WTC11 (cell line): ENCODE data around the gene CHRNA1. TPM values are rescaled to one million over a fixed set of nuclear protein-coding genes. Genes with fewer than 3 reads are reported as not detected.

Source experiments
- ATAC-seq: fragments of 200-7000 bp; cut with Tn5 transposase; 2 replicates; pipeline ENCODE4 v1.10.0; 2021; ENCODE audit warnings: mild to moderate bottlenecking, moderate library complexity
- CTCF ChIA-PET: fragments of 300-600 bp; sonication (Branson Sonifier 250); formaldehyde crosslinking; loops from one replicate; lab custom pipeline; 2021; ENCODE audit warnings: antibody characterized with exemption; lab: Charles Lee
- POLR2A ChIA-PET: fragments of 350-600 bp; sonication (Branson Sonifier 250); formaldehyde crosslinking; loops from one replicate; lab custom pipeline; 2021; ENCODE audit warnings: antibody characterized with exemption; lab: Charles Lee
- DNase-seq: peaks from one replicate; pipeline ENCODE4 v3.0.0; 2021; ENCODE audit warnings: low spot score
- H3K27ac Mint-ChIP-seq: 2 replicates; pipeline ENCODE4 v1.8.0; 2021; ENCODE audit warnings: mixed read lengths
- H3K27me3 Mint-ChIP-seq: 2 replicates; pipeline ENCODE4 v1.8.0; 2021; ENCODE audit warnings: low read depth, mild to moderate bottlenecking, moderate library complexity, mixed read lengths
- H3K36me3 Mint-ChIP-seq: 2 replicates; pipeline ENCODE4 v1.8.0; 2021; ENCODE audit warnings: mixed read lengths
- H3K4me1 Mint-ChIP-seq: 2 replicates; pipeline ENCODE4 v1.8.0; 2022; ENCODE audit warnings: mixed read lengths
- H3K4me3 Mint-ChIP-seq: 2 replicates; pipeline ENCODE4 v1.8.0; 2021; ENCODE audit warnings: mild to moderate bottlenecking, moderate library complexity, mixed read lengths
- H3K9me3 Mint-ChIP-seq: 2 replicates; pipeline ENCODE4 v1.8.0; 2021; ENCODE audit warnings: mixed read lengths
- CREM ChIP-seq: sonication (generic); formaldehyde crosslinking; IDR thresholded peaks from 2 replicates; pipeline ENCODE4 v1.8.1; 2022; ENCODE audit warnings: mild to moderate bottlenecking, missing genetic modification reagents, moderate library complexity
- EMX1 ChIP-seq: fragments of 250-450 bp; sonication (Bioruptor Pico); IDR thresholded peaks from 2 replicates; pipeline ENCODE4 v1.8.0; 2021; ENCODE audit warnings: mild to moderate bottlenecking
- ESRRA ChIP-seq: sonication (generic); formaldehyde crosslinking; IDR thresholded peaks from 2 replicates; pipeline ENCODE4 v1.8.1; 2022; ENCODE audit warnings: mild to moderate bottlenecking, missing genetic modification reagents, borderline replicate concordance
- FOXK1 ChIP-seq: sonication (generic); formaldehyde crosslinking; IDR thresholded peaks from 2 replicates; pipeline ENCODE4 v1.8.0; 2022; ENCODE audit warnings: mild to moderate bottlenecking, moderate library complexity, missing genetic modification reagents
- MXD4 ChIP-seq: fragments of 250-450 bp; sonication (Bioruptor Pico); IDR thresholded peaks from 2 replicates; pipeline ENCODE4 v1.8.0; 2021; ENCODE audit warnings: mild to moderate bottlenecking, moderate library complexity, borderline replicate concordance
- NFATC4 ChIP-seq: fragments of 250-450 bp; sonication (Bioruptor Pico); IDR thresholded peaks from 2 replicates; pipeline ENCODE4 v1.9.0; 2021; ENCODE audit warnings: mild to moderate bottlenecking
- NFYB ChIP-seq: sonication (generic); formaldehyde crosslinking; conservative IDR thresholded peaks from 2 replicates; pipeline ENCODE4 v1.8.0; 2022; ENCODE audit warnings: low read depth, missing genetic modification reagents
- NR1H2 ChIP-seq: sonication (generic); formaldehyde crosslinking; IDR thresholded peaks from 2 replicates; pipeline ENCODE4 v1.9.0; 2021; ENCODE audit warnings: mild to moderate bottlenecking, moderate library complexity, missing genetic modification reagents
- PRRX2 ChIP-seq: fragments of 250-450 bp; sonication (Bioruptor Pico); IDR thresholded peaks from 2 replicates; pipeline ENCODE4 v1.8.0; 2021; ENCODE audit warnings: mild to moderate bottlenecking
- ZNF317 ChIP-seq: sonication (generic); formaldehyde crosslinking; IDR thresholded peaks from 2 replicates; pipeline ENCODE4 v1.8.1; 2023; ENCODE audit warnings: low read depth, mild to moderate bottlenecking, moderate library complexity, missing genetic modification reagents, borderline replicate concordance
- total RNA-seq: library from RNA; stranded (reverse); gene quantifications from 3 replicates; pipeline ENCODE4 v1.2.3, GENCODE V29; 2021
- TF ChIP-seq, protein P1 (sequence below): sonication (generic); formaldehyde crosslinking; IDR thresholded peaks from 2 replicates; pipeline ENCODE4 v1.8.0; 2023; ENCODE audit warnings: missing genetic modification reagents, mild to moderate bottlenecking, borderline replicate concordance
- TF ChIP-seq, protein P2 (sequence below): sonication (generic); formaldehyde crosslinking; IDR thresholded peaks from 2 replicates; pipeline ENCODE4 v1.8.0; 2022; ENCODE audit warnings: mild to moderate bottlenecking, missing genetic modification reagents
- TF ChIP-seq, protein P3 (sequence below): fragments of 250-450 bp; sonication (Bioruptor Pico); conservative IDR thresholded peaks from 2 replicates; pipeline ENCODE4 v1.9.0; 2021; ENCODE audit warnings: mild to moderate bottlenecking
- TF ChIP-seq, protein P4 (sequence below): sonication (generic); formaldehyde crosslinking; IDR thresholded peaks from 2 replicates; pipeline ENCODE4 v1.8.0; 2023; ENCODE audit warnings: missing genetic modification reagents
- TF ChIP-seq, protein P5 (sequence below): sonication (generic); formaldehyde crosslinking; IDR thresholded peaks from 2 replicates; pipeline ENCODE4 v1.8.0; 2022; ENCODE audit warnings: missing genetic modification reagents
- TF ChIP-seq, protein P6 (sequence below): sonication (generic); formaldehyde crosslinking; IDR thresholded peaks from 2 replicates; pipeline ENCODE4 v1.8.1; 2022; ENCODE audit warnings: low read depth, mild to moderate bottlenecking, moderate library complexity, missing genetic modification reagents, borderline replicate concordance

The CHRNA1 gene
- total RNA-seq, 1 experiment from 2014 or later = not detected

DNA sequence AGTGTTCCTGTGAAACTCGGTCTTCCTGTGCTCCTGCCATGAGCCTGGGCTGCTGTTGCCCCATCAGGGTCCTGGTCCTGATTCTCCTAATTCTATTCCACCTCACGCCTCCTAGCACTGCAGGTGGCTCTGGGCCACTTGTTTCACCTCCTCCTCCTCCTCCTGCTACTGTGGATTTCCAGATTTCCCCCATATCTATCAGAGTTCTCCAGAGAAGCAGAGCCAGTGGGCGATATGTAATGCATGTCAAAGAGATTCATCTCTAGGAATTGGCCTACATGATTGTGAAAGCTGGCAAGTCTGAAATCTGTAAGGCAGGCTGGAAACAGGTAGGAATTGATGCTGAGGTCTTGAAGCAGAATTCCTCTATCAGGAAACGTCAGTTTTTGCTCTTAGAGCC, 45.3 kb downstream of the CHRNA1 start:
- H3K9me3 Mint-ChIP-seq = peaks cover 16% of the 10 kb centered on the region
- H3K36me3 Mint-ChIP-seq = peaks cover 4% of the 10 kb centered on the region; the same call in 1 of the 2 replicates
- DNase-seq (no peak), ATAC-seq (no peak)
- no peaks in the 10 kb centered on the region for H3K4me1 Mint-ChIP-seq
- CTCF ChIA-PET = interaction anchor here (0.7 kb wide), 2 partner anchors 44 to 108 kb away, joined by 3 read pairs; no protein-coding TSS in a partner anchor
- POLR2A ChIA-PET = no interaction called here
- no peaks in the 10 kb centered on the region for H3K27me3 Mint-ChIP-seq
- H3K27ac Mint-ChIP-seq = no peak overlapping the region
- no peak for TF ChIP-seq FOXK1 (CRISPR knock-in tag)
- TF ChIP-seq, protein P1, sequence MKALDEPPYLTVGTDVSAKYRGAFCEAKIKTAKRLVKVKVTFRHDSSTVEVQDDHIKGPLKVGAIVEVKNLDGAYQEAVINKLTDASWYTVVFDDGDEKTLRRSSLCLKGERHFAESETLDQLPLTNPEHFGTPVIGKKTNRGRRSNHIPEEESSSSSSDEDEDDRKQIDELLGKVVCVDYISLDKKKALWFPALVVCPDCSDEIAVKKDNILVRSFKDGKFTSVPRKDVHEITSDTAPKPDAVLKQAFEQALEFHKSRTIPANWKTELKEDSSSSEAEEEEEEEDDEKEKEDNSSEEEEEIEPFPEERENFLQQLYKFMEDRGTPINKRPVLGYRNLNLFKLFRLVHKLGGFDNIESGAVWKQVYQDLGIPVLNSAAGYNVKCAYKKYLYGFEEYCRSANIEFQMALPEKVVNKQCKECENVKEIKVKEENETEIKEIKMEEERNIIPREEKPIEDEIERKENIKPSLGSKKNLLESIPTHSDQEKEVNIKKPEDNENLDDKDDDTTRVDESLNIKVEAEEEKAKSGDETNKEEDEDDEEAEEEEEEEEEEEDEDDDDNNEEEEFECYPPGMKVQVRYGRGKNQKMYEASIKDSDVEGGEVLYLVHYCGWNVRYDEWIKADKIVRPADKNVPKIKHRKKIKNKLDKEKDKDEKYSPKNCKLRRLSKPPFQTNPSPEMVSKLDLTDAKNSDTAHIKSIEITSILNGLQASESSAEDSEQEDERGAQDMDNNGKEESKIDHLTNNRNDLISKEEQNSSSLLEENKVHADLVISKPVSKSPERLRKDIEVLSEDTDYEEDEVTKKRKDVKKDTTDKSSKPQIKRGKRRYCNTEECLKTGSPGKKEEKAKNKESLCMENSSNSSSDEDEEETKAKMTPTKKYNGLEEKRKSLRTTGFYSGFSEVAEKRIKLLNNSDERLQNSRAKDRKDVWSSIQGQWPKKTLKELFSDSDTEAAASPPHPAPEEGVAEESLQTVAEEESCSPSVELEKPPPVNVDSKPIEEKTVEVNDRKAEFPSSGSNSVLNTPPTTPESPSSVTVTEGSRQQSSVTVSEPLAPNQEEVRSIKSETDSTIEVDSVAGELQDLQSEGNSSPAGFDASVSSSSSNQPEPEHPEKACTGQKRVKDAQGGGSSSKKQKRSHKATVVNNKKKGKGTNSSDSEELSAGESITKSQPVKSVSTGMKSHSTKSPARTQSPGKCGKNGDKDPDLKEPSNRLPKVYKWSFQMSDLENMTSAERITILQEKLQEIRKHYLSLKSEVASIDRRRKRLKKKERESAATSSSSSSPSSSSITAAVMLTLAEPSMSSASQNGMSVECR (CRISPR knock-in tag) = no peak
- TF ChIP-seq, protein P2, sequence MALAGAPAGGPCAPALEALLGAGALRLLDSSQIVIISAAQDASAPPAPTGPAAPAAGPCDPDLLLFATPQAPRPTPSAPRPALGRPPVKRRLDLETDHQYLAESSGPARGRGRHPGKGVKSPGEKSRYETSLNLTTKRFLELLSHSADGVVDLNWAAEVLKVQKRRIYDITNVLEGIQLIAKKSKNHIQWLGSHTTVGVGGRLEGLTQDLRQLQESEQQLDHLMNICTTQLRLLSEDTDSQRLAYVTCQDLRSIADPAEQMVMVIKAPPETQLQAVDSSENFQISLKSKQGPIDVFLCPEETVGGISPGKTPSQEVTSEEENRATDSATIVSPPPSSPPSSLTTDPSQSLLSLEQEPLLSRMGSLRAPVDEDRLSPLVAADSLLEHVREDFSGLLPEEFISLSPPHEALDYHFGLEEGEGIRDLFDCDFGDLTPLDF = no peak
- no peak for TF ChIP-seq ZNF317 (CRISPR knock-in tag)
- TF ChIP-seq CREM (CRISPR knock-in tag) = no peak
- TF ChIP-seq EMX1 (CRISPR knock-in tag) = no peak
- TF ChIP-seq ESRRA (CRISPR knock-in tag) = no peak
- TF ChIP-seq, protein P3, sequence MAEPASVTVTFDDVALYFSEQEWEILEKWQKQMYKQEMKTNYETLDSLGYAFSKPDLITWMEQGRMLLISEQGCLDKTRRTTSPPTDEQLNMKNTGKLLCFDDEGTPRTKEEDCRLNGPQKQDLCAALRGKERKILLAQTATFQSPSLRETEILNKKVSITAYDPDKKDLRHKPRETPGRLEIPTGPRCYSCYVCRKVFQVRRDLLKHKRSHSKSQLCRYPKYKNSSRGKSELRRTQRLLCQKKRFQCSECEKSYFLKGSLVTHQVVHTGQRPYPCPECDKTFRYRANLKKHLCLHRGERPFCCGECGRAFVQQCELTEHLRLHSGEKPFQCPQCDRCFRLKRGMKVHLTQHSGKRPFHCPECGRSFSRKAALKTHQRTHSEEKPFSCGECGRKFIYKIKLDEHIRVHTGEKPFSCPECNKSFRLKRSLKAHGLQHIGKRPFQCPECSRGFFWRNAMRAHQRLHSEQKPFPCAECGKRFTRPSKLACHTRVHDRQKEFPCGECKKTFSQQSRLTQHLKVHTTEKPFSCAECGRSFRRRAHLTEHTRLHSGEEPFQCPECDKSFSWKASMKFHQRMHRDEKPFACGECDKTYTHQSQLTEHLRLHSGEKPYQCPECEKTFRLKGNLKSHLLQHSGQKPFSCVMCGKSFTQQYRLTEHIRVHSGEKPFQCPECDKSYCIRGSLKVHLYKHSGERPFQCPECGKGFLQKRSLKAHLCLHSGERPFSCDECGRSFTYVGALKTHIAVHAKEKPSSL = no peak
- TF ChIP-seq, protein P4, sequence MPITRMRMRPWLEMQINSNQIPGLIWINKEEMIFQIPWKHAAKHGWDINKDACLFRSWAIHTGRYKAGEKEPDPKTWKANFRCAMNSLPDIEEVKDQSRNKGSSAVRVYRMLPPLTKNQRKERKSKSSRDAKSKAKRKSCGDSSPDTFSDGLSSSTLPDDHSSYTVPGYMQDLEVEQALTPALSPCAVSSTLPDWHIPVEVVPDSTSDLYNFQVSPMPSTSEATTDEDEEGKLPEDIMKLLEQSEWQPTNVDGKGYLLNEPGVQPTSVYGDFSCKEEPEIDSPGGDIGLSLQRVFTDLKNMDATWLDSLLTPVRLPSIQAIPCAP (CRISPR knock-in tag) = no peak
- TF ChIP-seq MXD4 = no peak
- H3K4me3 Mint-ChIP-seq = no peak overlapping the region

DNA sequence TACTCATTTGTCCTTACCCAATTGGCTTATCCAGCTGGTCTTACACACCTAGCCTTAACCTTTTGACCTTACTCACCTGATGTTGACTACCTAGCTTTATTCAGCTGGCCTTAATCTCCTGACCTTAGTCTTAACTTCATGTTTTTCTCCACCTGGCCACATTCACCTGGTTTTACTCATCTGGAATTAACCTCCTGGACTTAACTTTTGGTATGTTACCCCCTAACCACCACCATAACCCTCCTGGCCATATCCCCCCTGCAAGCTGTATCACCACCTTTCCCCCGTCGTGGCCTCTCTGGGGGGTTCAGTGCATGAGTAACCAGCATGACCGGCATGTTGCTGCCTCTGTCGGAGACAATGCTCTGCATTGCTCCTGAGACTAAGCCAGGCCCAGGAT, 45.7 kb downstream of the CHRNA1 start:
- no peak for DNase-seq
- H3K9me3 Mint-ChIP-seq = peaks cover 12% of the 10 kb centered on the region
- no peaks in the 10 kb centered on the region for H3K27me3 Mint-ChIP-seq
- no peak overlapping the region for H3K4me3 Mint-ChIP-seq
- no peaks in the 10 kb centered on the region for H3K4me1 Mint-ChIP-seq
- POLR2A ChIA-PET = no interaction called here
- no peak overlapping the region for H3K27ac Mint-ChIP-seq
- H3K36me3 Mint-ChIP-seq = peaks cover 4% of the 10 kb centered on the region; the same call in 1 of the 2 replicates
- CTCF ChIA-PET = interaction anchor here (1.1 to 1.3 kb wide), 2 partner anchors 18 to 21 kb away, joined by 3 to 4 read pairs; no protein-coding TSS in a partner anchor
- ATAC-seq = no peak
- TF ChIP-seq, protein P5, sequence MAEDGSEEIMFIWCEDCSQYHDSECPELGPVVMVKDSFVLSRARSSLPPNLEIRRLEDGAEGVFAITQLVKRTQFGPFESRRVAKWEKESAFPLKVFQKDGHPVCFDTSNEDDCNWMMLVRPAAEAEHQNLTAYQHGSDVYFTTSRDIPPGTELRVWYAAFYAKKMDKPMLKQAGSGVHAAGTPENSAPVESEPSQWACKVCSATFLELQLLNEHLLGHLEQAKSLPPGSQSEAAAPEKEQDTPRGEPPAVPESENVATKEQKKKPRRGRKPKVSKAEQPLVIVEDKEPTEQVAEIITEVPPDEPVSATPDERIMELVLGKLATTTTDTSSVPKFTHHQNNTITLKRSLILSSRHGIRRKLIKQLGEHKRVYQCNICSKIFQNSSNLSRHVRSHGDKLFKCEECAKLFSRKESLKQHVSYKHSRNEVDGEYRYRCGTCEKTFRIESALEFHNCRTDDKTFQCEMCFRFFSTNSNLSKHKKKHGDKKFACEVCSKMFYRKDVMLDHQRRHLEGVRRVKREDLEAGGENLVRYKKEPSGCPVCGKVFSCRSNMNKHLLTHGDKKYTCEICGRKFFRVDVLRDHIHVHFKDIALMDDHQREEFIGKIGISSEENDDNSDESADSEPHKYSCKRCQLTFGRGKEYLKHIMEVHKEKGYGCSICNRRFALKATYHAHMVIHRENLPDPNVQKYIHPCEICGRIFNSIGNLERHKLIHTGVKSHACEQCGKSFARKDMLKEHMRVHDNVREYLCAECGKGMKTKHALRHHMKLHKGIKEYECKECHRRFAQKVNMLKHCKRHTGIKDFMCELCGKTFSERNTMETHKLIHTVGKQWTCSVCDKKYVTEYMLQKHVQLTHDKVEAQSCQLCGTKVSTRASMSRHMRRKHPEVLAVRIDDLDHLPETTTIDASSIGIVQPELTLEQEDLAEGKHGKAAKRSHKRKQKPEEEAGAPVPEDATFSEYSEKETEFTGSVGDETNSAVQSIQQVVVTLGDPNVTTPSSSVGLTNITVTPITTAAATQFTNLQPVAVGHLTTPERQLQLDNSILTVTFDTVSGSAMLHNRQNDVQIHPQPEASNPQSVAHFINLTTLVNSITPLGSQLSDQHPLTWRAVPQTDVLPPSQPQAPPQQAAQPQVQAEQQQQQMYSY (CRISPR knock-in tag) = no peak
- TF ChIP-seq, protein P1 (CRISPR knock-in tag) = no peak
- no peak for TF ChIP-seq NFATC4 (CRISPR knock-in tag)
- no peak for TF ChIP-seq EMX1 (CRISPR knock-in tag)
- TF ChIP-seq, protein P6, sequence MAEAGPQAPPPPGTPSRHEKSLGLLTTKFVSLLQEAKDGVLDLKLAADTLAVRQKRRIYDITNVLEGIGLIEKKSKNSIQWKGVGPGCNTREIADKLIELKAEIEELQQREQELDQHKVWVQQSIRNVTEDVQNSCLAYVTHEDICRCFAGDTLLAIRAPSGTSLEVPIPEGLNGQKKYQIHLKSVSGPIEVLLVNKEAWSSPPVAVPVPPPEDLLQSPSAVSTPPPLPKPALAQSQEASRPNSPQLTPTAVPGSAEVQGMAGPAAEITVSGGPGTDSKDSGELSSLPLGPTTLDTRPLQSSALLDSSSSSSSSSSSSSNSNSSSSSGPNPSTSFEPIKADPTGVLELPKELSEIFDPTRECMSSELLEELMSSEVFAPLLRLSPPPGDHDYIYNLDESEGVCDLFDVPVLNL (CRISPR knock-in tag) = no peak
- no peak for TF ChIP-seq PRRX2 (CRISPR knock-in tag)
- no peak for TF ChIP-seq NR1H2
- TF ChIP-seq NFYB (CRISPR knock-in tag) = no peak
